Brain microvascular endothelial cell (primary cell): Measurements from ENCODE around the gene ARMC8.

ENCODE experiments used
- DNase-seq: peaks from one replicate; pipeline ENCODE4 v3.0.0-alpha.2; 2020
- H3K27ac ChIP-seq: fragments of 250-450 bp; sonication (Bioruptor Pico); 2 replicates; pipeline ENCODE4 v1.5.1; 2020; ENCODE audit warnings: mild to moderate bottlenecking, moderate library complexity
- H3K27me3 ChIP-seq: fragments of 250-450 bp; sonication (Bioruptor Pico); replicated peaks from 2 replicates; pipeline ENCODE4 v1.5.1; 2020; ENCODE audit warnings: mild to moderate bottlenecking
- H3K36me3 ChIP-seq: fragments of 250-450 bp; sonication (Bioruptor Pico); replicated peaks from 2 replicates; pipeline ENCODE4 v1.5.1; 2020; ENCODE audit warnings: mild to moderate bottlenecking
- H3K4me3 ChIP-seq: 2 replicates; pipeline ENCODE4 v1.5.1; 2011; ENCODE audit warnings: low read depth, mild to moderate bottlenecking, control low read depth, low read length, moderate library complexity
- in situ Hi-C: cut with HindIII; loops from 2 replicates; pipeline ENCODE4 v1.10.0; 2017; ENCODE audit warnings: low sequenced_read_pairs, low pct_ligation_motif_present
- TF ChIP-seq, protein P1 (sequence below): IDR thresholded peaks from 2 replicates; pipeline ENCODE4 v1.5.1; 2011; ENCODE audit warnings: low read depth, mild to moderate bottlenecking, moderate library complexity, low read length, control low read depth, inconsistent platforms; ENCODE audit errors: missing control alignments

The ARMC8 gene

DNA sequence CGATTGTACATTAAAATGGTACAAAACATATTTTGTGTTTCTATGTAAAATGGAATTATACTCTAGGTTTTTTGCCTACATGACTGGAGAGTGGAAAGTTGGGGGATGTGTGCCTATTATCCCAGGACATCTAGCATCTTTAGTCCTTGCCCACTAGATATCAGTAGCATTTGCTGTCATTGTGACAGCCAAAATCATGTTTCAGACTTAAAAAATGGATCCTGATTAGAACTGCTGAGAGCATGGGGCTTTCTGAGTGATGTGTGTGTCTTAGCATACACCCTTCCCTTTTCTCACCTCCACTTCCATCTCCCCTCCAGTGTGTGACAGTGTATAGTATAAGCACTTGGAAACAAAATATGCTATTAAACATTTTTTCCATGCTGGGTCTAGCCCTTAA, 13.3 kb downstream of the ARMC8 start:
- Histone ChIP-seq H3K27me3 (no peaks in the 10 kb centered on the region), H3K27ac (no peak overlapping the region), H3K4me3 (no peak overlapping the region), H3K36me3 (no peaks in the 10 kb centered on the region)
- in situ Hi-C loops: no loop called here
- TF ChIP-seq, protein P1, sequence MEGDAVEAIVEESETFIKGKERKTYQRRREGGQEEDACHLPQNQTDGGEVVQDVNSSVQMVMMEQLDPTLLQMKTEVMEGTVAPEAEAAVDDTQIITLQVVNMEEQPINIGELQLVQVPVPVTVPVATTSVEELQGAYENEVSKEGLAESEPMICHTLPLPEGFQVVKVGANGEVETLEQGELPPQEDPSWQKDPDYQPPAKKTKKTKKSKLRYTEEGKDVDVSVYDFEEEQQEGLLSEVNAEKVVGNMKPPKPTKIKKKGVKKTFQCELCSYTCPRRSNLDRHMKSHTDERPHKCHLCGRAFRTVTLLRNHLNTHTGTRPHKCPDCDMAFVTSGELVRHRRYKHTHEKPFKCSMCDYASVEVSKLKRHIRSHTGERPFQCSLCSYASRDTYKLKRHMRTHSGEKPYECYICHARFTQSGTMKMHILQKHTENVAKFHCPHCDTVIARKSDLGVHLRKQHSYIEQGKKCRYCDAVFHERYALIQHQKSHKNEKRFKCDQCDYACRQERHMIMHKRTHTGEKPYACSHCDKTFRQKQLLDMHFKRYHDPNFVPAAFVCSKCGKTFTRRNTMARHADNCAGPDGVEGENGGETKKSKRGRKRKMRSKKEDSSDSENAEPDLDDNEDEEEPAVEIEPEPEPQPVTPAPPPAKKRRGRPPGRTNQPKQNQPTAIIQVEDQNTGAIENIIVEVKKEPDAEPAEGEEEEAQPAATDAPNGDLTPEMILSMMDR: no peak
- no peak for DNase-seq

DNA sequence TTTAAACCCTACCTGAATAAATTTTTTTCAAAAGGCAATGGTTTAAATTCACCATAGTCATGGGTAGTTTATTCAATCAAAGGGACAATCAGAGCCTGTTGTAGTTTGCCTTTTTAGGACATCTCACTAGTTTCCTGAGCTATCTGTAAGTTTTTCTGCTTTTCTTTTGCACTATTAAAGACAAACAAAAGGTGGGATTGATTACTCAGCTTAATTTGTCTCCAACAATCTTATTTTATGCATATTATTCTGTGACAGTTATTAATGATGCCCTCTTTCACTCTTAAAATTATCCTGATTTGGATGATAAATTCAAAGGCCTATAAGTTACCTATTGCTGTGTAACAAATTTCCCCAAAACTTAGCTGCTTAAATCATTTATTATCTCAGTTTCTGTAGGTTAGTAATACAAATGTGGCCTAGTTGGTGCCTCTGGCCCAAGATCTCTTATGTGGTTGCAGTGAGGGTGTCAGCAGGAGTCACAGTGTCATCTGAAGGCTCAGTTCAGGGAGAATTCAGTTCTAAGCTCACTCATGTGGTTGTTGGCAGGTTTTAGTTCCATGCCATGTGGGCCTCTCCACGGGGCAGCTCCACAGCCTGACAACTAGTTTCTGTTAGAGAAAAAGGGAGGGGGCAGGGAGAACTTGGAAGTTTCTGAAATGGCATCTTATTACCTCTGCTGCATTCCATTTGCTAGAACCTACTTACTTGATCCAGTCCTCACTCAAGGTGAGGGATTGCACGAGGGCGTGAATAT, 16.0 kb downstream of the ARMC8 start:
- TF ChIP-seq, protein P1: no peak
- Histone ChIP-seq H3K36me3 (no peaks in the 10 kb centered on the region), H3K4me3 (no peak overlapping the region), H3K27me3 (no peaks in the 10 kb centered on the region), H3K27ac (no peak overlapping the region)
- DNase-seq: no peak
- in situ Hi-C loops: no loop called here

DNA sequence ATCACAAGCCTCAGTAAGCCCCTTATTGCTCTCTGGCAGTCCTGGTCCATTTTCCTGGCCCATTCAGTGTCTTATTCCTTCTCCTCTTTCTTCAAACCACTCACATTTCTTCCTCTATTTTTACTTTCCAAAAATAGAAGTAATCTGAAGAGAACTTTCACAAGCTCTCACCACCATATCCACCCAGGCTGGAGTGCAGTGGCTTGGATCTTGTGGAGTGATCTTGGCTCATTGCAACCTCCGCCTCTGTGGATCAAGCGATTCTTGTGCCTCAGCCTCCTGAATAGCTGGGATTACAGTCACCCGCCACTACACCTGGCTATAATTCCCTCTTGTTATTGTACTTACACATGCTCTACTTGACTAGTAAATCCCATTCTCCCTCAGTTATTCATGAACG, 16.8 kb downstream of the ARMC8 start:
- no peak overlapping the region for H3K4me3 ChIP-seq
- TF ChIP-seq, protein P1: no peak
- no peaks in the 10 kb centered on the region for H3K27me3 ChIP-seq
- in situ Hi-C loops: no loop called here
- H3K27ac ChIP-seq: no peak overlapping the region
- H3K36me3 ChIP-seq: no peaks in the 10 kb centered on the region
- no peak for DNase-seq

DNA sequence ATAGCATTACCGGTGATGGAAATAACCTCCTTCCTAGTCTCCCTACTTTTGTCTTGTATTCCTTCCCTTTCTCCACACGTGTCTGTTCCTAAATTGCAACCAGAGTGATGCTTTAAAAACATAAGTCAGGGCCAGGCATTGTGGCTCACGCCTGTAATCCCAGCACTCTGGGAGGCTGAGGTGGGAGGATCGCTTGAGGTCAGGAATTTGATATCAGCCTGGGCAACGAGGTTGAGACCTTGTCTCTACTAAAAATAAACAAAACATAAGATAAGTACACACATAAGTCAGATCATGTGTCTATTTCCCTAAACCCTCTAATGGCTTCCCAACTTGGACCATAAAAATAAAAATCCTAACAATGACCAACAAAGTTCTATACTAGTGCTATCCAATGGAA, 18.4 kb downstream of the ARMC8 start:
- no peak for DNase-seq
- in situ Hi-C loops: no loop called here
- Histone ChIP-seq H3K36me3 (no peaks in the 10 kb centered on the region), H3K27ac (no peak overlapping the region), H3K27me3 (no peaks in the 10 kb centered on the region), H3K4me3 (no peak overlapping the region)
- TF ChIP-seq, protein P1: no peak

DNA sequence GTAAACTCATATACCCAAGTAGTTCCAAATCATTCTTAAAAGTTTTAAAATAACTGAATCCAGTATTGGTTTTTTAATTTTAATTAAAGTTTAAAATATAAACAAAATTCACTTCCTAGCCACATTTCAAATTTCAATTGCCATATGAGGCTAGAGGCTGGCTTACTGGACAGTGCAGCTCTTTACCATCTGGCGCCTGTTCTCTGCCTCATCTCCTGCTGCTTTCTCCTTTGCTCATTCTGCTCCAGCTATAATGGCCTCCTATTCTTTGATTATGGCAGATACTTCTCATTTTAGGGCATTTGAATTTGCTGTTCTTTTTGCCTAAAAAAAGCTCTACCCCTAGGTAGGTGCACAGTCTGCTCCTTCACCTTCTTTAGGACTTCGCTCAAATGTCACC, 19.1 kb downstream of the ARMC8 start:
- no peak for DNase-seq
- in situ Hi-C loops: no loop called here
- Histone ChIP-seq H3K27me3 (no peaks in the 10 kb centered on the region), H3K4me3 (no peak overlapping the region), H3K27ac (no peak overlapping the region), H3K36me3 (no peaks in the 10 kb centered on the region)
- TF ChIP-seq, protein P1: no peak

DNA sequence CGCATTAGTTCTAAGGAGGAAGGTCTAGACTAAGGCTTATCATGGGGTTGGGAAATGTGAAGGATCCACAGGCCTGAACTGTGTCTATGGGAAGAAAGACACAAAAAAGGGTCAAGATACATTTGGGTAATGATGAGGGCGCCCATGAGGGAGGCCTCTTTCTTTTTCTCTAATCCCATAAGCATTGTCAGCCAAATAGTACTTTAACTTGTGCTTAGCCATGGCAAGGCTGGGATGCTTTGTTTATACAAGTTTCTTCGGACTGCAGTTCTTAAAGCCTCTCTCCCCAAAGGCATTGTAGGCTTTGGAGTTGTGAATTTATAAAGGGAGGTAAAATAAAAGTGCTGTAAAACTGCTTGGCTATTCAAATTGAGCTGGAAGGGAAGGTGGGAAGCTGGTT, 23.4 kb downstream of the ARMC8 start:
- H3K36me3 ChIP-seq: peaks cover 3% of the 10 kb centered on the region
- in situ Hi-C loops: no loop called here
- H3K27me3 ChIP-seq: no peaks in the 10 kb centered on the region
- TF ChIP-seq, protein P1: no peak
- no peak for DNase-seq
- no peak overlapping the region for H3K27ac ChIP-seq
- H3K4me3 ChIP-seq: no peak overlapping the region
